GM18520 (cell line): ENCODE results near the gene ZNF556.
"Not testable (repeated sequence)": the region's sequence is repeated elsewhere in the genome, so short reads cannot be mapped to it uniquely, and the experiment has no call there.

Source experiments
- ATAC-seq: cut with Tn5 transposase; IDR thresholded peaks from one replicate; pipeline ENCODE4 v1.9.1; 2021; ENCODE audit not compliant: unreplicated experiment

The ZNF556 gene

DNA sequence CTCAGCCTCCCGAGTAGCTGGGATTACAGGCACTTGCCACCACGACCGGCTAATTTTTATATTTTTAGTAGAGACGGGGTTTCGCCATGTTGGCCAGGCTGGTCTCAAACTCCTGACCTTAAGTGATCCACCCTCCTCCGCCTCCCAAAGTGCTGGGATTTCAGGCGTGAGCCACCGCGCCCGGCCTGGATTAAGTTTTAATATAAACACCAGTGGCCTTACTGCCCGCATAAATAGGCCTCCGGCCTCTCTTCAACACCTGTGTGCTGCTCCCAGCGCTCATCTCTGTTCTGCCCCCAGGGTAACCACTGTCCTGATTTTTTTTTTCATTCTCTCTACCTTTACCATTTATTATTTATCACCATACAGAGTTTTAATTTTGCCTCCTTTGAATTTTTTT lies 36.2 kb downstream of the ZNF556 start:
- ATAC-seq: not testable (repeated sequence)

GRCh38 chr19:2905918-2906519 lies 38.9 kb downstream of the ZNF556 start:
- ATAC-seq: no peak

- ATAC-seq: no peak
Measured at GRCh38 chr19:2906631-2907195, 39.6 kb downstream of the ZNF556 start.

DNA sequence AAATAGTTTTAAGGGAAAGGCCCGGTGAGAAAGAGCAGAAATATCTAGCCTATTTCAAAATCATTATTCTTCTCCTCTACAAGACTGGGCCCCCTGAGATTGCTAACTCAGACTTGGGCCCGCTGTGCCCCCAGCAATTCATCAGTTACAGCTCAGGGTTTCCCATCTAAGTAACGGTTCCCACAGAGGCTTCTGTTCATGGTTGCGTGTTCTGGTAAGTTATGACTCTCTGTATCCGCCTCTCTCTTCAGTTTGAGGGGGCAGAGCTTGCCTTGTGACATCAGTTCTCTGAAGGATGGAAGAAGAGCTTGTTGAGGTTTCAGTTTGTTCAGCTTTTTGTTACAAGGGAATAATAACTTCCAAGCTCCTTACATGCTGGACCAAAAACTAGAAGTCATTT lies 45.2 kb downstream of the ZNF556 start:
- ATAC-seq: no peak

DNA sequence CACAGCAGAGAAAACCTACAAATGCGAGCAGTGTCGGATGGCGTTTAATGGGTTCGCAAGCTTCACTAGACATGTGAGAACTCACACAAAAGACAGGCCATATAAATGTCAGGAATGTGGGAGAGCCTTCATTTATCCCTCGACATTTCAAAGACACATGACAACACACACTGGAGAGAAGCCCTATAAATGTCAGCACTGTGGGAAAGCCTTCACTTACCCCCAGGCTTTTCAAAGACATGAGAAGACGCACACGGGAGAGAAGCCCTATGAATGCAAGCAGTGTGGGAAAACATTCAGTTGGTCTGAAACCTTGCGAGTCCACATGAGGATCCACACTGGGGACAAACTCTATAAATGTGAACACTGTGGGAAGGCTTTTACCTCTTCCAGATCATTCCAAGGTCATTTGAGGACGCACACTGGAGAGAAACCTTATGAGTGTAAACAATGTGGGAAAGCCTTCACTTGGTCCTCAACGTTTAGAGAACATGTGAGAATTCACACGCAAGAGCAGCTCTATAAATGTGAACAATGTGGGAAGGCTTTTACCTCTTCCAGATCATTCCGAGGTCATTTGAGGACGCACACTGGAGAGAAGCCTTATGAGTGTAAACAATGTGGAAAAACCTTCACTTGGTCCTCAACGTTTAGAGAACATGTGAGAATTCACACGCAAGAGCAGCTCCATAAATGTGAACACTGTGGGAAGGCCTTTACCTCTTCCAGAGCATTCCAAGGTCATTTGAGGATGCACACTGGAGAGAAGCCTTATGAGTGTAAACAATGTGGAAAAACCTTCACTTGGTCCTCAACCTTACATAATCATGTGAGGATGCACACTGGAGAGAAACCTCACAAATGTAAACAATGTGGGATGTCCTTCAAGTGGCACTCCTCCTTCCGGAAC lies 50.4 kb downstream of the ZNF556 start:
- ATAC-seq: no peak

- no peak for ATAC-seq
Measured at GRCh38 chr19:2922987-2923386, 55.9 kb downstream of the ZNF556 start.

GRCh38 chr19:2923510-2923909 lies 56.4 kb downstream of the ZNF556 start:
- ATAC-seq: no peak

- no peak for ATAC-seq
Measured at GRCh38 chr19:2926341-2927031, 59.4 kb downstream of the ZNF556 start.

- ATAC-seq: no peak
Measured at GRCh38 chr19:2927032-2927430, 59.9 kb downstream of the ZNF556 start.
